Right lobe of liver (tissue), 6 donors: ENCODE data around the gene KIAA1958. TPM values are rescaled to one million over a fixed set of nuclear protein-coding genes. Genes with fewer than 3 reads are reported as not detected.
"Not testable (repeated sequence)": the region's sequence is repeated elsewhere in the genome, so short reads cannot be mapped to it uniquely, and the experiment has no call there.

Experiments used
- ATAC-seq, 4 donors: fragments of 200-7000 bp; cut with Tn5 transposase; one replicate each; pipeline ENCODE4 v1.9.1; 2020; ENCODE audit warnings: mild to moderate bottlenecking in 4 of 4, moderate library complexity in 4 of 4
- DNase-seq, 3 donors: peaks; one replicate each; pipeline ENCODE4 v3.0.0-alpha.2; 2020
- H3K27ac ChIP-seq, 3 donors: fragments of 200-600 bp; one replicate each; pipeline ENCODE4 v1.8.0; 2022
- H3K27me3 ChIP-seq, 2 donors: fragments of 200-600 bp; one replicate each; pipeline ENCODE4 v1.8.0; 2022
- H3K36me3 ChIP-seq, 4 donors: fragments of 200-600 bp; sonication (generic) in 1 of 4; one replicate each; pipeline versions ENCODE4 v1.5.1 to v1.8.0; 2017 to 2022; ENCODE audit warnings: control low read depth in 1 of 4
- H3K4me1 ChIP-seq, 4 donors: fragments of 200-600 bp; sonication (generic) in 1 of 4; one replicate each; pipeline versions ENCODE4 v1.5.1 to v1.8.0; 2017 to 2022; ENCODE audit warnings: control low read depth in 1 of 4
- H3K4me3 ChIP-seq, 3 donors: fragments of 200-600 bp; one replicate each; pipeline ENCODE4 v1.8.0; 2022
- H3K9me3 ChIP-seq, 4 donors: fragments of 200-600 bp; sonication (generic) in 1 of 4; one replicate each; pipeline versions ENCODE4 v1.5.1 to v1.8.0; 2017 to 2022; ENCODE audit warnings: control low read depth in 1 of 4
- CTCF ChIP-seq, 4 donors: fragments of 200-600 bp in 3 of 4; fragments of 450-650 bp in 1 of 4; IDR thresholded peaks; one replicate each; pipeline versions ENCODE4 v1.5.1 to v1.8.0; 2016 to 2022; ENCODE audit warnings: antibody characterized with exemption in 4 of 4, mild to moderate bottlenecking in 2 of 4
- POLR2A ChIP-seq: fragments of 450-650 bp; IDR thresholded peaks from one replicate; pipeline ENCODE4 v1.6.1; 2017; ENCODE audit warnings: antibody characterized with exemption, mild to moderate bottlenecking
- WGBS: methylation state at CpG from one replicate; pipeline ENCODE4 v1.1.6; 2018; ENCODE audit warnings: low coverage, low lambda C conversion rate; ENCODE audit not compliant: insufficient coverage; ENCODE audit errors: missing lambda C conversion rate; 5-methylcytosine and 5-hydroxymethylcytosine counted together
- intact Hi-C, 2 donors: fragments of 100-400 bp; cut with DNase I; formaldehyde crosslinking; loops; one replicate each; pipeline versions ENCODE4 v1.11.2 to v1.14.1; 2022
- total RNA-seq, 6 experiments: library from RNA; depleted of rRNA in 2 of 6; stranded (reverse); fragments of >200 nt in 2 of 6; fragmentation: NEBNext Ultra II Directional in 3 of 6; extraction: Animal tissue kit (Norgen Biotek cat#: 25700) in 3 of 6; gene quantifications; one replicate each; pipeline versions ENCODE4 v1.1.0 to v1.2.4, GENCODE V29; 2016 to 2023
- donor health status: DM: no; HTN: yes; CAD: no.
- donor health status: DM: no; HTN: no; CAD: no.
- donor health status: DM: no; HTN: no; CAD: no.
- donor health status: DM: no; HTN: yes; CAD: no.
- donor health status: DM: no; HTN: yes; CAD: no.

Gene KIAA1958
- total RNA-seq, 6 experiments from 2014 or later, result 5.7 to 8.1 (median 7.0) TPM

GRCh38 chr9:112508377-112508776 is 21.8 kb downstream of the KIAA1958 start:
- H3K9me3 ChIP-seq, result no peaks in the 10 kb centered on the region
- peaks cover 0 to 21% (median 4%) of the 10 kb centered on the region in 4 donors for H3K4me1 ChIP-seq
- intact Hi-C loops, result no loop called here
- no peaks in the 10 kb centered on the region for H3K36me3 ChIP-seq
- no peak for DNase-seq
- 76% methylated on average over 2 of the region's 2 CpGs for WGBS
- no peaks in the 10 kb centered on the region for H3K27me3 ChIP-seq
- ATAC-seq, result no peak
- TF ChIP-seq POLR2A (no peak), CTCF (IDR thresholded peaks at IDR 0.05) (no peak)
- H3K4me3 ChIP-seq, result no peak overlapping the region
- no peak overlapping the region for H3K27ac ChIP-seq

GRCh38 chr9:112512377-112512776 is 25.8 kb downstream of the KIAA1958 start:
- 89% methylated on average over 3 of the region's 4 CpGs for WGBS
- H3K27ac ChIP-seq, result not testable (repeated sequence)

GRCh38 chr9:112516769-112517168 is 30.1 kb downstream of the KIAA1958 start:
- intact Hi-C loops, result no loop called here
- Histone ChIP-seq H3K4me3 (no peak overlapping the region), H3K4me1 (no peaks in the 10 kb centered on the region), H3K27ac (no peak overlapping the region), H3K9me3 (no peaks in the 10 kb centered on the region), H3K27me3 (no peaks in the 10 kb centered on the region), H3K36me3 (no peaks in the 10 kb centered on the region)
- TF ChIP-seq POLR2A (no peak), CTCF (IDR thresholded peaks at IDR 0.05) (no peak)
- ATAC-seq (no peak), DNase-seq (no peak)
- 96% methylated on average over 2 of the region's 2 CpGs for WGBS

More at GRCh38 chr9:112512377-112512776, 25.8 kb downstream of the KIAA1958 start:
- DNase-seq, ATAC-seq, H3K4me1 ChIP-seq, H3K27me3 ChIP-seq, H3K36me3 ChIP-seq, H3K9me3 ChIP-seq, H3K4me3 ChIP-seq, intact Hi-C loops: not testable (repeated sequence)

GRCh38 chr9:112520069-112520468 is 33.4 kb downstream of the KIAA1958 start:
- no peak overlapping the region for H3K4me3 ChIP-seq
- DNase-seq (no peak), ATAC-seq (no peak)
- H3K27me3 ChIP-seq, result no peaks in the 10 kb centered on the region
- WGBS, result 93% methylated on average over 1 of the region's 1 CpG
- TF ChIP-seq CTCF (IDR thresholded peaks at IDR 0.05), result no peak
- no peak for TF ChIP-seq POLR2A
- no peak overlapping the region for H3K27ac ChIP-seq
- intact Hi-C loops, result no loop called here
- no peaks in the 10 kb centered on the region for H3K9me3 ChIP-seq
- H3K36me3 ChIP-seq, result no peaks in the 10 kb centered on the region
- peaks cover 0 to 5% (median 0%) of the 10 kb centered on the region in 4 donors for H3K4me1 ChIP-seq

- DNase-seq, result no peak
- WGBS, result 71% methylated on average over 3 of the region's 3 CpGs
- H3K4me3 ChIP-seq, result no peak overlapping the region
- peaks cover 0 to 5% (median 0%) of the 10 kb centered on the region in 4 donors for H3K4me1 ChIP-seq
- no peaks in the 10 kb centered on the region for H3K36me3 ChIP-seq
- no peaks in the 10 kb centered on the region for H3K27me3 ChIP-seq
- no peaks in the 10 kb centered on the region for H3K9me3 ChIP-seq
- TF ChIP-seq POLR2A, result no peak
- no peak for TF ChIP-seq CTCF (IDR thresholded peaks at IDR 0.05)
- no peak overlapping the region for H3K27ac ChIP-seq
- intact Hi-C loops, result no loop called here
- ATAC-seq, result no peak
Measured at GRCh38 chr9:112520656-112521055, 34.0 kb downstream of the KIAA1958 start.
